Measurements from ENCODE around the gene TRAPPC12.

Gene TRAPPC12

DNA sequence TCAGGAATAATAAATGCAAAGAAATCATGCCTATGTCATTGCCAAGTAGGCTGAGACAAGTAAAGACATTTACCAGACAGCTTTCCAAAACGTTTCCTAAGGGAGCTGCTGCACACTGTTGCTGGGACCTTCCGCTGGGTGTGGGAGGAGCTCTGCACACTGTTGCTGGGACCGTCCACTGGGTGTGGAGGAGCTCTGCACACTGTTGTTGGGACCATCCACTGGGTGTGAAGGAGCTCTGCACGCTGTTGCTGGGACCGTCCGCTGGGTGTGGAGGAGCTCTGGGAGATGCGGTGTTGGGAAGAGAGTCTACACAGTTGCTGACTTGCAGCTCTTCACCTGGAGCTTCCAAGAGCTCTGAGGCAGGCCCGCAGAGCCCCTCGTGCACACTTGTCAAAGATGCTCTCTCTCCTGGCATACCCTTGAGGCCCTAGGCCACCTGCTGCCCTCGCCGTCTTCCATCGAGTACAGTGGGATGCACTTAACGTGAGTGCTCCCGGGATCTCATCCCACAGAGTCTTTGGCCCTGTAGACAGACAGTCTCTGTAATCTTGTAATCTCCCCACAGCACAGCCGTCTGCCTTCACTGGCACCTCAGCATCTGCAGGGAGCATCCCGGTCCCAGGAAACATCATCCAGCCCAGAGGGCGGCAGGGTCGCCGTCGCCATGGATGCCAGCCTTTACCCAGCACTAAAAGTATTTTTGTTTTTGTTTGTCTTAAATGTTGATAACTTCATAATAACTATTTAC, 51.4 kb downstream of the TRAPPC12 start:
- Histone ChIP-seq H3K27me3 (ENCODE audit: control insufficient read depth, insufficient read depth, low read length) (no peaks in the 10 kb centered on the region), H3K9ac (ENCODE audit: low read length) (no peak overlapping the region), H3K4me3 (ENCODE audit: low read length) (no peak overlapping the region), H3K4me1 (ENCODE audit: control insufficient read depth, insufficient read depth, low read length) (no peaks in the 10 kb centered on the region), H3K27ac (ENCODE audit: low read depth, low read length) (no peak overlapping the region), H3K36me3 (ENCODE audit: control insufficient read depth, insufficient read depth, low read length) (peaks cover 22% of the 10 kb centered on the region)

DNA sequence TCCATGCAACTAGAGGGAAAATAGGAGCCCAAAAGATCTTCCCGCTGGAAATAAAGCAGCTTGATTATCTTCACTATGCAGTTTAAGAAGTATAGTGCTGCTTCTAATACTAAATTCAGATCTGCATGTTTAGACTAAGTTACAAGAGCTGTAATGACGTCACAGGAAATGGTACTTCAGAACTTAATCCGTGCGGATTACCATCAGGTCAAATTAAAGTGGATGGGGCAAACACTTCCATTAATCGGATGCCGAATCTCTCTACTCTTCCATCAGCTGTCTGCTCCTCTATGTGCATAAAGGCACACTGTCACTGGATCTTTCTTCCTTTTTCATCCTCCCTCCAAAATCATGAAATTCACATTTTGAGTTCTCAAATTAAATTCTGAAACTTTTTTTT, 52.6 kb downstream of the TRAPPC12 start:
- H3K36me3 ChIP-seq (ENCODE audit: control insufficient read depth, insufficient read depth, low read length) = peaks cover 22% of the 10 kb centered on the region
- no peak overlapping the region for H3K9ac ChIP-seq (ENCODE audit: low read length)
- no peaks in the 10 kb centered on the region for H3K4me1 ChIP-seq (ENCODE audit: control insufficient read depth, insufficient read depth, low read length)
- H3K27ac ChIP-seq (ENCODE audit: low read depth, low read length) = no peak overlapping the region
- no peaks in the 10 kb centered on the region for H3K27me3 ChIP-seq (ENCODE audit: control insufficient read depth, insufficient read depth, low read length)
- H3K4me3 ChIP-seq (ENCODE audit: low read length) = no peak overlapping the region

DNA sequence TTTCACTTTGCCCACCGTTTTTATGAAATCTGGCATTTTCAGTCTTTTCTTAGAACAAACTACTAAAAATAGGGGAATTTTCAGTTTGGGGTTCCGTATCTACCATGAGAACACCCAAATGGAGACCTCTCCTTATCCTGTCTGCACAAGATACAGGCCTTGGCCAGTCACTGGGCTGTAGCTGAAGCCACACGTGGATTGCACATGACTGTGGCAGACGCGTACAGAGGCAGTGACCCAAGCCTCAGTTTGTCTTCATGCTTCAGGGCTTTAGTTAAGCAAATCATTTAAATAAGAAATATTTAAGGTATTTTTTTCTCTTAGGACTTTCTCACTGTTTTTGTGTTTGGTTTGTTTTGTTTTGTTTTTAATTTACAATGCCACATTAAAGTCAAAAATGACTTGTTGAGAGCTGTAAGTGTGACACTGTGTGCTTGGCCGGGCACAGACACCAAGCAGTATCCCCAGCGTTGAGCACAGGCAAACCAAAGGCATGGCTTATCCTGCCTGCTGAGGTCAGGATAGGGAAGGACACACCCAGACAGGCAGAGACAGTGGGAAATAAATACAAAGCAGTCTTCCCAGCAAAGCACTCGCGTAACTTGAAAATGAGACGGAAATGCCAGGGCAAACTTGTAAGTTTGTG, 53.3 kb downstream of the TRAPPC12 start:
- H3K4me1 ChIP-seq (ENCODE audit: control insufficient read depth, insufficient read depth, low read length) = no peaks in the 10 kb centered on the region
- no peak overlapping the region for H3K27ac ChIP-seq (ENCODE audit: low read depth, low read length)
- no peak overlapping the region for H3K4me3 ChIP-seq (ENCODE audit: low read length)
- peaks cover 22% of the 10 kb centered on the region for H3K36me3 ChIP-seq (ENCODE audit: control insufficient read depth, insufficient read depth, low read length)
- H3K27me3 ChIP-seq (ENCODE audit: control insufficient read depth, insufficient read depth, low read length) = no peaks in the 10 kb centered on the region
- H3K9ac ChIP-seq (ENCODE audit: low read length) = no peak overlapping the region

DNA sequence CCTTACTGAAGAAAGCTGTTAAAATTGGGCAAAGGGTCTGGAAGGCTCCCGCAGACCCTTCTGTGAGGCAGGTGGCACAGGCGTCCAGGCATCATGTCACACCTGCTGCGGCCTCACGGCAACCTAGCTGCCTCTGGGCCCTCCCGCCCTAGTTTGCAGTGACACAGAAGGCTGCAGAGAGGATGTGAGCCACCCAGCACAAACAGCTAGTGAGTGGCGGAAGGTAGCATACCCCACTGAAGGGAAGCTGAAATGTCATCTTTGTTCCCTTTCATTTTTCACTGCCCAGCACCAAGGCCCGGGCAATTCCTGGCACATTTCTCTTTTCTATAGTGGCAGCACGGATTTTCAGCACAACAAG, 53.8 kb downstream of the TRAPPC12 start:
- H3K27me3 ChIP-seq (ENCODE audit: control insufficient read depth, insufficient read depth, low read length) = no peaks in the 10 kb centered on the region
- peaks cover 22% of the 10 kb centered on the region for H3K36me3 ChIP-seq (ENCODE audit: control insufficient read depth, insufficient read depth, low read length)
- H3K4me3 ChIP-seq (ENCODE audit: low read length) = no peak overlapping the region
- H3K4me1 ChIP-seq (ENCODE audit: control insufficient read depth, insufficient read depth, low read length) = no peaks in the 10 kb centered on the region
- no peak overlapping the region for H3K9ac ChIP-seq (ENCODE audit: low read length)
- H3K27ac ChIP-seq (ENCODE audit: low read depth, low read length) = no peak overlapping the region

DNA sequence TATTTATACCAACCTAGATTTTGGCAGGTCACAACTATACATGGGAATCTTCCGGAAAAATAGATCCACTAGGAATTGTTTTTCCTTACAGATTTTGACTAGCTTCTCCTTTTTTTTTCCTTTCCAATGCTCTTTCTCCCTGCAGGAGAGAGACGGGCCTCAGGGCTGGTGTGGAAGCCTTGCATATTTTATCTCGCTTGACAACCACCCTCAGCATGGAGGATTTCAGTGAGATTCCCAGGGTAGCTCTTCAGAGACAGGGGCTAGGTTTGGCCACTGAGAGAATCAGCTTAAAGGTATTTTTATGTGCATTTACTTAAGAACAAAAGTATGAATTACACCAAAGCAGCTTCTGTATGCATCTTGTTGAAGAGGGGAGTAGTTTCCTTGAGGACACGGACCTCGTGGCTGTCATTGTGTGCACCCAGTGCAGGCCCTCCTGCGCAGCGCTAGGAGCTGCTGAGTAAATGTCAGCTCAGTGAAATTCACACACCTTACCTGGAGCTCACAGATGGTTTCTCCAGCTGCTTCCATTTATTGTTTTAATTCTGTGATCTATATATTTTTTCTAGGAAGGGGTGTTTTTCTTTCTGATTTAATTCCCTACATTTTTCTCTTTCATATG, 54.4 kb downstream of the TRAPPC12 start:
- Histone ChIP-seq H3K27me3 (ENCODE audit: control insufficient read depth, insufficient read depth, low read length) (no peaks in the 10 kb centered on the region), H3K4me3 (ENCODE audit: low read length) (no peak overlapping the region), H3K4me1 (ENCODE audit: control insufficient read depth, insufficient read depth, low read length) (no peaks in the 10 kb centered on the region), H3K27ac (ENCODE audit: low read depth, low read length) (no peak overlapping the region), H3K36me3 (ENCODE audit: control insufficient read depth, insufficient read depth, low read length) (peaks cover 19% of the 10 kb centered on the region), H3K9ac (ENCODE audit: low read length) (no peak overlapping the region)

DNA sequence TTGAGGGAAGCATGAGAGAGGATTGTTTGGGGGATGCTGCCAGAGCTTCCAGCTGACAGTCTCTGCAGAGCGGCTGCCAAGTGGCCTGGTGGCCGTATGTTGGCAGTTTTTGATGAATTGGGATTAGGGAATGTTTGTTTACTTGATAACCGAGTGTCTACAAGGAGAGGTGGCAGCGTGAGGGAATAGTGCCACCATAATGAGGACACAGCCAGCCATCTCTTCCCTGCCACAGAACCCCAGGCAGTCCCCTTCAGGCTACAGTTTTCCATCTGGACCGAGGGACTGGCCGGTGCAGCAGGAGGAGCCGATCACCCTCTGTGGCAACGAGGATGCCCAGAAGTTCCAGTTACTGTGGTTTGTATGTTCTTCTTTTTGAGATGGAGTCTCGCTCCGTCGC, 55.2 kb downstream of the TRAPPC12 start:
- no peak overlapping the region for H3K4me3 ChIP-seq (ENCODE audit: low read length)
- peaks cover 14% of the 10 kb centered on the region for H3K36me3 ChIP-seq (ENCODE audit: control insufficient read depth, insufficient read depth, low read length)
- H3K4me1 ChIP-seq (ENCODE audit: control insufficient read depth, insufficient read depth, low read length) = no peaks in the 10 kb centered on the region
- no peak overlapping the region for H3K27ac ChIP-seq (ENCODE audit: low read depth, low read length)
- no peak overlapping the region for H3K9ac ChIP-seq (ENCODE audit: low read length)
- H3K27me3 ChIP-seq (ENCODE audit: control insufficient read depth, insufficient read depth, low read length) = no peaks in the 10 kb centered on the region

DNA sequence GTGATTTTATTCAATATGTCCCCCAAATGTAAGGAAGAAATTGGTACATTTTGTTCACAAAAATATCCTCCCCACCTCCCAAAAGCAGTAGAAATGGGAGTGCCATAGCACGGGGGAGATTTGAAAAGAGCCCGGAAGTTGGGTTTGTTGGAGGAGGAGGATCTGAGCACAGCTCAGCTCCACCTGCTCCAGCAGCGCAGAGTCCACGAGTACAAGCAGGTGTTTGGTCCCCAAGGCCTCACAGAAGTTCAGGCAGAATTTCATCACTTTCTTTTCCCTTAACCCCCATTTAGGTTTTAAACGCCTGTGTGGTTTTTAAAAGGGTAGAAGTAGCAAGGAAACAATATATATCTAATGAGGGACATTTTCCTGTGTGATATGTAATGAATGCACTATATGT, 56.0 kb downstream of the TRAPPC12 start:
- H3K36me3 ChIP-seq (ENCODE audit: control insufficient read depth, insufficient read depth, low read length) = peaks cover 8% of the 10 kb centered on the region

DNA sequence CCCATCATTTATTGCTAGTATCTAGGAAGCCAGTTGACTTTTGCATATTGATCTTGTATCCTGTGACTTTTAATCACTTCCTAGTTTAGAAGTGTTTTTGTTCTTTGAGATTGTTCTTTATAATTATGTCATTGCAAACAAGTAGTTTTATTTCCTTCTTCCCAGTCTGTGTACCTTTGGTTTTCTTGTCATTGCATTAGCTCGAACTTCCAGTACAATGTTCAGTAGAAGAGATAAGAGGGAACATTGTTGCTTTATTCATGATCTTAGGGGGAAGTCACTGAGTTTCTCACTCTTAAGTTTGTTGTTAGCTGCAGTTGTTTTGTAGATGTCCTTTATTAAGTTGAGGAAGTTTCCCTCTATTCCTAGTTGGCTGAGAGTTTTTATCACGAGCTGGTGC, 61.0 kb downstream of the TRAPPC12 start:
- Histone ChIP-seq H3K27me3 (ENCODE audit: control insufficient read depth, insufficient read depth, low read length) (no peaks in the 10 kb centered on the region), H3K4me3 (ENCODE audit: low read length) (no peak overlapping the region), H3K9ac (ENCODE audit: low read length) (no peak overlapping the region), H3K36me3 (ENCODE audit: control insufficient read depth, insufficient read depth, low read length) (peaks cover 7% of the 10 kb centered on the region), H3K27ac (ENCODE audit: low read depth, low read length) (no peak overlapping the region), H3K4me1 (ENCODE audit: control insufficient read depth, insufficient read depth, low read length) (no peaks in the 10 kb centered on the region)

More for the DNA sequence above, 56.0 kb downstream of the TRAPPC12 start:
- H3K9ac ChIP-seq (ENCODE audit: low read length) = no peak overlapping the region
- no peaks in the 10 kb centered on the region for H3K4me1 ChIP-seq (ENCODE audit: control insufficient read depth, insufficient read depth, low read length)
- no peaks in the 10 kb centered on the region for H3K27me3 ChIP-seq (ENCODE audit: control insufficient read depth, insufficient read depth, low read length)
- no peak overlapping the region for H3K27ac ChIP-seq (ENCODE audit: low read depth, low read length)
- no peak overlapping the region for H3K4me3 ChIP-seq (ENCODE audit: low read length)

DNA sequence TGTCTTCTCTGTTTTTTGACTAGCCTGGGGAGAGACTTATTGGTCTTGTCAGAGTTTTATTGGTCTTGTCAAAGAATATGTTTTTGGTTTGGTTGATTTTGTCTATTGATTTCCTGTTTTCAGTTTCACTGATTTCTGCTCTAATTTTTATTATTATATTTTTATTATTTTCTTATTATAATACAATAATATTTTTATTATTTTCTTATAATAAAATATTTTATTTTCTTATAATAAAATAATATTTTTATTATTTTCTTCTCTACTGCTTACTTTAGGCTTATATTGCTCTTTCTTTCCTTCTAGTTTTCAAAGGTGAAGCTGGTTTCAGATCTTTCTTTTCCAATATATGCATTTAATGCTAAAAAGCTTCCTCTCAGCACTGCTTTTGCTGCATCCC, 62.0 kb downstream of the TRAPPC12 start:
- no peak overlapping the region for H3K27ac ChIP-seq (ENCODE audit: low read depth, low read length)
- H3K36me3 ChIP-seq (ENCODE audit: control insufficient read depth, insufficient read depth, low read length) = peaks cover 13% of the 10 kb centered on the region
- H3K27me3 ChIP-seq (ENCODE audit: control insufficient read depth, insufficient read depth, low read length) = no peaks in the 10 kb centered on the region
- no peak overlapping the region for H3K9ac ChIP-seq (ENCODE audit: low read length)
- H3K4me1 ChIP-seq (ENCODE audit: control insufficient read depth, insufficient read depth, low read length) = no peaks in the 10 kb centered on the region
- no peak overlapping the region for H3K4me3 ChIP-seq (ENCODE audit: low read length)

DNA sequence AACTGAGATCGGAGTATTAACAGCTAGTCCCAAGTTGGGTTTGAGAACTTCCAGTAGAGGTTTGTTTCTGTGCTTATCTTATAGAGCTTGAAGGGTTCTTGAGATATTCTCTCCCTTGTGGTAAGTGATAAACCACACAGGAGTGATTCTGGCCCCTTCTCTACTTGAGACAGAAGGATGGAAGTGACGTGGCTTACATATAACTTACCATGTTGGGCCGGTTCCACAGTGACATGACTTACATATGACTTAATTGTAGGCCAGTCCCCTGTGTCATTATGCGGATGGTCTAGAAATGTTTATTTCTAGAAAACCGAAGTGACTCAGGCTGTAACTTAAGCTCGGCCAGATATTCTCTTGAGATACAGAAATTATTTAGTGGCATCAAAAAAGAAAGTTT, 62.7 kb downstream of the TRAPPC12 start:
- no peak overlapping the region for H3K27ac ChIP-seq (ENCODE audit: low read depth, low read length)
- H3K36me3 ChIP-seq (ENCODE audit: control insufficient read depth, insufficient read depth, low read length) = peaks cover 16% of the 10 kb centered on the region
- no peak overlapping the region for H3K4me3 ChIP-seq (ENCODE audit: low read length)
- H3K27me3 ChIP-seq (ENCODE audit: control insufficient read depth, insufficient read depth, low read length) = no peaks in the 10 kb centered on the region
- no peak overlapping the region for H3K9ac ChIP-seq (ENCODE audit: low read length)
- H3K4me1 ChIP-seq (ENCODE audit: control insufficient read depth, insufficient read depth, low read length) = no peaks in the 10 kb centered on the region

DNA sequence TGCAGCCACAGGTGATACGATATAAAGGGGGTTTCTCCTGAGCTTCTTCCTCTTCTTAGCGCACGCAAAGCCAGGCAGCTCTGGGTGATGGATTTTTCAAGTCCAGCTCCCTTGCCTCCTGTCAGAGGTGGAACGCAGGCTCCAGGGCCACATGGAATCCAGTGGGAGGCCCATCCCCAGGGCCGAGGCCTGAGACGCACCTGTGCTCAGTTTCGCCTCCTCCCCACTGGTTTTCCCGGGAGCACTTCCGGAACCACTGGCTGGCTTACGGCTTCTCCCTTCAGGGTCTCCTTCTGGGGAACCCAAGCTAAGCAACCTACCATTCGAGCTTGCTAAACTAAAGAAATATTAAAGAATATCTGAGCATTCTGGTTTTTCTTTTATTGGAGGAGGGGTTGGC, 63.6 kb downstream of the TRAPPC12 start:
- no peaks in the 10 kb centered on the region for H3K4me1 ChIP-seq (ENCODE audit: control insufficient read depth, insufficient read depth, low read length)
- H3K27me3 ChIP-seq (ENCODE audit: control insufficient read depth, insufficient read depth, low read length) = no peaks in the 10 kb centered on the region
- H3K4me3 ChIP-seq (ENCODE audit: low read length) = no peak overlapping the region

DNA sequence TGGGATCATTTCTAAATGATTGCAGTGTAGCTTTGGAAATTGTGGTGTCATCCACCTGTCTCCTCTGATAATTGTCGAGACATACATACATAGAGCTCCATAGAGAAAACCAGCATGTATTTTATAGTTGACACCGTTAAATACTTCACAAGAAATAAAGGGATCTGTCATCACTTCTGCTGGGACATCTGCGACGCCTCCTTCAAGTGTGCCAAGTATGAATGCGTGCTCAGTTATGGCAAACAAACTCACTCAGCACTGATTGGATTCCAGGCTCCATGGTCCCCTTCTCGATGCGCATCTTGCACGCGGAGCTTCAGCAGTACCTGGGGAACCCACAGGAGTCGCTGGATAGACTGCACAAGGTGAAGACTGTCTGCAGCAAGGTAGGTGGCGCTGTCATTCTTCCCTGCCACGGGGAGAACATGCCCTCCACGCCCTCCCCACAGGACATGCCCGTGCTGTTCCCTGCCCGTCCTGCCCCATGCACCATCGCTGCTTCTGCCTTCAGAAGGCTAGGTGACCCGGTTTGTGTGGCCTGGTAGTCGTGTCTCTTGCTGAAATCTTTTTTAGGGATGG, 64.1 kb downstream of the TRAPPC12 start:
- H3K36me3 ChIP-seq (ENCODE audit: control insufficient read depth, insufficient read depth, low read length) = peaks cover 22% of the 10 kb centered on the region
- H3K27ac ChIP-seq (ENCODE audit: low read depth, low read length) = no peak overlapping the region
- no peaks in the 10 kb centered on the region for H3K27me3 ChIP-seq (ENCODE audit: control insufficient read depth, insufficient read depth, low read length)
- H3K4me1 ChIP-seq (ENCODE audit: control insufficient read depth, insufficient read depth, low read length) = no peaks in the 10 kb centered on the region
- no peak overlapping the region for H3K4me3 ChIP-seq (ENCODE audit: low read length)
- no peak overlapping the region for H3K9ac ChIP-seq (ENCODE audit: low read length)

More for the DNA sequence above, 63.6 kb downstream of the TRAPPC12 start:
- no peak overlapping the region for H3K9ac ChIP-seq (ENCODE audit: low read length)
- H3K36me3 ChIP-seq (ENCODE audit: control insufficient read depth, insufficient read depth, low read length) = peaks cover 22% of the 10 kb centered on the region
- H3K27ac ChIP-seq (ENCODE audit: low read depth, low read length) = no peak overlapping the region
